ENCODE results near the gene UPK1A. TPM values are rescaled to one million over a fixed set of nuclear protein-coding genes. Genes with fewer than 3 reads are reported as not detected.

Gene UPK1A
- total RNA-seq, 2 experiments from 2014 or later: not detected

- TF ChIP-seq CTCF (conservative IDR thresholded peaks at IDR 0.05; ENCODE audit: low read length) (no peak), EZH2phosphoT487 (IDR thresholded peaks at IDR 0.05; ENCODE audit: borderline replicate concordance, low read depth, low read length) (no peak)
- Histone ChIP-seq H3K9me2 (ENCODE audit: insufficient read depth, low read length) (no peaks in the 10 kb centered on the region), H3K79me2 (ENCODE audit: insufficient read depth, low read depth, low read length) (peaks cover 18% of the 10 kb centered on the region), H3K27ac (ENCODE audit: low read depth, low read length, poor library complexity, severe bottlenecking) (peak overlapping the region; percentile 67), H2AFZ (ENCODE audit: low read length) (no peak overlapping the region), H3K4me1 (ENCODE audit: insufficient read depth, low read length, poor library complexity, severe bottlenecking) (peaks cover 38% of the 10 kb centered on the region), H3K36me3 (ENCODE audit: insufficient read depth, low read length) (peaks cover 38% of the 10 kb centered on the region), H3K4me3 (ENCODE audit: low read depth, low read length, poor library complexity, severe bottlenecking) (peak overlapping the region; percentile 80), H4K20me1 (ENCODE audit: insufficient read depth, low read length) (peaks cover 6% of the 10 kb centered on the region), H3K4me2 (ENCODE audit: low read length) (peak overlapping the region; percentile 91), H3K9me3 (ENCODE audit: low read length) (no peaks in the 10 kb centered on the region)
- POLR2A ChIA-PET: interaction anchor here (0.6 to 1.1 kb wide), 3 partner anchors 22 to 52 kb away, joined by 3 to 4 read pairs (median 3); no protein-coding TSS in a partner anchor
- intact Hi-C loops (cut with micrococcal nuclease; ENCODE audit: unreplicated experiment): loop anchor here (1.0 to 5.0 kb wide), 2 partner anchors 19 to 39 kb away; partner anchors contain the start of genes HSPB6 and PROSER3
- DNase-seq (ENCODE audit: low spot score): peak; percentile 59
- BruUV-seq (replicated peaks): no TSS peak
- CTCF ChIA-PET (ENCODE audit: unreplicated experiment): no interaction called here
These were observed 52.2 kb downstream of the UPK1A start for GRCh38 chr19:35718345-35719041.

- BruUV-seq (replicated peaks): no TSS peak
- intact Hi-C loops (cut with micrococcal nuclease; ENCODE audit: unreplicated experiment): loop anchor here (5.0 kb wide), 1 partner anchor 38 kb away; the partner anchor contains the start of genes HSPB6 and PROSER3
These were observed 53.3 kb downstream of the UPK1A start for GRCh38 chr19:35719402-35720162.

More at GRCh38 chr19:35719402-35720162, 53.3 kb downstream of the UPK1A start:
- Histone ChIP-seq H3K4me1 (ENCODE audit: insufficient read depth, low read length, poor library complexity, severe bottlenecking) (peaks cover 27% of the 10 kb centered on the region), H4K20me1 (ENCODE audit: insufficient read depth, low read length) (peaks cover 6% of the 10 kb centered on the region), H3K27ac (ENCODE audit: low read depth, low read length, poor library complexity, severe bottlenecking) (no peak overlapping the region), H3K36me3 (ENCODE audit: insufficient read depth, low read length) (peaks cover 49% of the 10 kb centered on the region), H3K4me3 (ENCODE audit: low read depth, low read length, poor library complexity, severe bottlenecking) (peak overlapping the region; percentile 80), H3K79me2 (ENCODE audit: insufficient read depth, low read depth, low read length) (peaks cover 18% of the 10 kb centered on the region), H3K9me2 (ENCODE audit: insufficient read depth, low read length) (no peaks in the 10 kb centered on the region), H3K4me2 (ENCODE audit: low read length) (peak overlapping the region; percentile 91), H3K9me3 (ENCODE audit: low read length) (no peaks in the 10 kb centered on the region), H2AFZ (ENCODE audit: low read length) (no peak overlapping the region)
- no peak for DNase-seq (ENCODE audit: low spot score)
- CTCF ChIA-PET (ENCODE audit: unreplicated experiment): no interaction called here
- TF ChIP-seq CTCF (conservative IDR thresholded peaks at IDR 0.05; ENCODE audit: low read length): no peak
- POLR2A ChIA-PET: interaction anchor here (0.6 to 1.0 kb wide), 3 partner anchors 21 to 273 kb away, joined by 3 to 4 read pairs (median 3); no protein-coding TSS in a partner anchor
